ENCODE results near the gene ZNF211. TPM values are rescaled to one million over a fixed set of nuclear protein-coding genes. Genes with fewer than 3 reads are reported as not detected.

ZNF211 gene
- total and polyA plus RNA-seq, 9 of the 15 experiments (the other 6 are each of a cell fraction or from before 2014, with no cell fraction given) = 1.3 to 11.6 (median 4.5) TPM

DNA sequence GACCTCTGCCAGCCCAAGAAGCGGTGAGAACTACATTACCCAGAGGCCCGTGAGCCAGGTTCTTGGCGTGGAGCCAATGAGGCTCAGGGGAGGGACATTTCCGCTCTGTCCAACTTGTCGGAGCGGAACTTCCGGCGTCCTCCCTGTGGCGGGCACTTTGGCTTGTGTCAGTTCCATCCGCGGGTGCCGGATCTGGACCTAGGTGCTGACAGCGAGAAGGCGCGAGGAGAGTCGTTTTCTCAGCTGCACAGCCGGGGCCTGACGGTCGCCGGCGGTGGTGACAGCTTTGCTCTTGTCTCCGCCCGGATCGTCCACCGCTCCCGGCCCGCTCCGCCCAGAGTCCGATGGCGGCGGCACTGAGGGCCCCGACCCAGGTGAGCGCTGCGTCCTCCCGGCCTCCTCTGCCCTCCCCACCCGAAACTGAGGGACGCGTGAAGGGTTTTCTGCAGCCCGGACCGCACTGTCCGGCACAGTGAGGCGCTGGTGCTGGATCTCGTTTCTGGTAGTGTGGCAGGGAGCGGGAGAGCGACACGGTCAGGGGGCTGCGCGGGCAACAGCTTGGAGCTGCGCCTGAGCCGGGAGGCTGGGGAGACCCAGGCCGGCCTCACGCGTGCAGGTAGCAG is 33.1 kb upstream of the ZNF211 start, which contains the start of gene ZNF530 (continued):
- TF ChIP-seq, protein P1, sequence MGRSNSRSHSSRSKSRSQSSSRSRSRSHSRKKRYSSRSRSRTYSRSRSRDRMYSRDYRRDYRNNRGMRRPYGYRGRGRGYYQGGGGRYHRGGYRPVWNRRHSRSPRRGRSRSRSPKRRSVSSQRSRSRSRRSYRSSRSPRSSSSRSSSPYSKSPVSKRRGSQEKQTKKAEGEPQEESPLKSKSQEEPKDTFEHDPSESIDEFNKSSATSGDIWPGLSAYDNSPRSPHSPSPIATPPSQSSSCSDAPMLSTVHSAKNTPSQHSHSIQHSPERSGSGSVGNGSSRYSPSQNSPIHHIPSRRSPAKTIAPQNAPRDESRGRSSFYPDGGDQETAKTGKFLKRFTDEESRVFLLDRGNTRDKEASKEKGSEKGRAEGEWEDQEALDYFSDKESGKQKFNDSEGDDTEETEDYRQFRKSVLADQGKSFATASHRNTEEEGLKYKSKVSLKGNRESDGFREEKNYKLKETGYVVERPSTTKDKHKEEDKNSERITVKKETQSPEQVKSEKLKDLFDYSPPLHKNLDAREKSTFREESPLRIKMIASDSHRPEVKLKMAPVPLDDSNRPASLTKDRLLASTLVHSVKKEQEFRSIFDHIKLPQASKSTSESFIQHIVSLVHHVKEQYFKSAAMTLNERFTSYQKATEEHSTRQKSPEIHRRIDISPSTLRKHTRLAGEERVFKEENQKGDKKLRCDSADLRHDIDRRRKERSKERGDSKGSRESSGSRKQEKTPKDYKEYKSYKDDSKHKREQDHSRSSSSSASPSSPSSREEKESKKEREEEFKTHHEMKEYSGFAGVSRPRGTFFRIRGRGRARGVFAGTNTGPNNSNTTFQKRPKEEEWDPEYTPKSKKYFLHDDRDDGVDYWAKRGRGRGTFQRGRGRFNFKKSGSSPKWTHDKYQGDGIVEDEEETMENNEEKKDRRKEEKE (IDR thresholded peaks at IDR 0.05; ENCODE audit: borderline replicate concordance in 1 of 2, control insufficient read depth in 1 of 2, low read depth in 2 of 2, low read length in 1 of 2) = no peak
- TF ChIP-seq, protein P2, sequence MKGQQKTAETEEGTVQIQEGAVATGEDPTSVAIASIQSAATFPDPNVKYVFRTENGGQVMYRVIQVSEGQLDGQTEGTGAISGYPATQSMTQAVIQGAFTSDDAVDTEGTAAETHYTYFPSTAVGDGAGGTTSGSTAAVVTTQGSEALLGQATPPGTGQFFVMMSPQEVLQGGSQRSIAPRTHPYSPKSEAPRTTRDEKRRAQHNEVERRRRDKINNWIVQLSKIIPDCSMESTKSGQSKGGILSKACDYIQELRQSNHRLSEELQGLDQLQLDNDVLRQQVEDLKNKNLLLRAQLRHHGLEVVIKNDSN (CRISPR knock-in tag; IDR thresholded peaks at IDR 0.05) = no peak
- no peak for TF ChIP-seq MIER1 (IDR thresholded peaks at IDR 0.05; ENCODE audit: low read depth)
- TF ChIP-seq, protein P3, sequence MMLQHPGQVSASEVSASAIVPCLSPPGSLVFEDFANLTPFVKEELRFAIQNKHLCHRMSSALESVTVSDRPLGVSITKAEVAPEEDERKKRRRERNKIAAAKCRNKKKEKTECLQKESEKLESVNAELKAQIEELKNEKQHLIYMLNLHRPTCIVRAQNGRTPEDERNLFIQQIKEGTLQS (IDR thresholded peaks at IDR 0.05) = no peak
- TF ChIP-seq, protein P3 (CRISPR knock-in tag; conservative IDR thresholded peaks at IDR 0.05) = no peak
- TF ChIP-seq NR2F6 (CRISPR knock-in tag; IDR thresholded peaks at IDR 0.05) = no peak
- TF ChIP-seq SAFB2 (IDR thresholded peaks at IDR 0.05; ENCODE audit: borderline replicate concordance, low read depth, low read length, severe bottlenecking) = no peak
- TF ChIP-seq, protein P4, sequence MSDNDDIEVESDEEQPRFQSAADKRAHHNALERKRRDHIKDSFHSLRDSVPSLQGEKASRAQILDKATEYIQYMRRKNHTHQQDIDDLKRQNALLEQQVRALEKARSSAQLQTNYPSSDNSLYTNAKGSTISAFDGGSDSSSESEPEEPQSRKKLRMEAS (CRISPR knock-in tag; IDR thresholded peaks at IDR 0.05) = no peak
- TF ChIP-seq, protein P5, sequence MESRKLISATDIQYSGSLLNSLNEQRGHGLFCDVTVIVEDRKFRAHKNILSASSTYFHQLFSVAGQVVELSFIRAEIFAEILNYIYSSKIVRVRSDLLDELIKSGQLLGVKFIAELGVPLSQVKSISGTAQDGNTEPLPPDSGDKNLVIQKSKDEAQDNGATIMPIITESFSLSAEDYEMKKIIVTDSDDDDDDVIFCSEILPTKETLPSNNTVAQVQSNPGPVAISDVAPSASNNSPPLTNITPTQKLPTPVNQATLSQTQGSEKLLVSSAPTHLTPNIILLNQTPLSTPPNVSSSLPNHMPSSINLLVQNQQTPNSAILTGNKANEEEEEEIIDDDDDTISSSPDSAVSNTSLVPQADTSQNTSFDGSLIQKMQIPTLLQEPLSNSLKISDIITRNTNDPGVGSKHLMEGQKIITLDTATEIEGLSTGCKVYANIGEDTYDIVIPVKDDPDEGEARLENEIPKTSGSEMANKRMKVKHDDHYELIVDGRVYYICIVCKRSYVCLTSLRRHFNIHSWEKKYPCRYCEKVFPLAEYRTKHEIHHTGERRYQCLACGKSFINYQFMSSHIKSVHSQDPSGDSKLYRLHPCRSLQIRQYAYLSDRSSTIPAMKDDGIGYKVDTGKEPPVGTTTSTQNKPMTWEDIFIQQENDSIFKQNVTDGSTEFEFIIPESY (CRISPR knock-in tag; IDR thresholded peaks at IDR 0.05) = no peak
- TF ChIP-seq STAT5A (IDR thresholded peaks at IDR 0.05; ENCODE audit: borderline replicate concordance, low read length) = no peak
- TF ChIP-seq CBX1 (IDR thresholded peaks at IDR 0.05; ENCODE audit: low read depth) = 0 out of 2 replicates have a peak, but pooled peaks have one; percentile 17
- TF ChIP-seq, protein P6, sequence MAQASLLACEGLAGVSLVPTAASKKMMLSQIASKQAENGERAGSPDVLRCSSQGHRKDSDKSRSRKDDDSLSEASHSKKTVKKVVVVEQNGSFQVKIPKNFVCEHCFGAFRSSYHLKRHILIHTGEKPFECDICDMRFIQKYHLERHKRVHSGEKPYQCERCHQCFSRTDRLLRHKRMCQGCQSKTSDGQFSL (CRISPR knock-in tag; IDR thresholded peaks at IDR 0.05) = no peak
- TF ChIP-seq, protein P6 (tag; IDR thresholded peaks at IDR 0.05) = no peak
- no peak for TF ChIP-seq ZNF695 (CRISPR knock-in tag; IDR thresholded peaks at IDR 0.05)
- TF ChIP-seq, protein P7, sequence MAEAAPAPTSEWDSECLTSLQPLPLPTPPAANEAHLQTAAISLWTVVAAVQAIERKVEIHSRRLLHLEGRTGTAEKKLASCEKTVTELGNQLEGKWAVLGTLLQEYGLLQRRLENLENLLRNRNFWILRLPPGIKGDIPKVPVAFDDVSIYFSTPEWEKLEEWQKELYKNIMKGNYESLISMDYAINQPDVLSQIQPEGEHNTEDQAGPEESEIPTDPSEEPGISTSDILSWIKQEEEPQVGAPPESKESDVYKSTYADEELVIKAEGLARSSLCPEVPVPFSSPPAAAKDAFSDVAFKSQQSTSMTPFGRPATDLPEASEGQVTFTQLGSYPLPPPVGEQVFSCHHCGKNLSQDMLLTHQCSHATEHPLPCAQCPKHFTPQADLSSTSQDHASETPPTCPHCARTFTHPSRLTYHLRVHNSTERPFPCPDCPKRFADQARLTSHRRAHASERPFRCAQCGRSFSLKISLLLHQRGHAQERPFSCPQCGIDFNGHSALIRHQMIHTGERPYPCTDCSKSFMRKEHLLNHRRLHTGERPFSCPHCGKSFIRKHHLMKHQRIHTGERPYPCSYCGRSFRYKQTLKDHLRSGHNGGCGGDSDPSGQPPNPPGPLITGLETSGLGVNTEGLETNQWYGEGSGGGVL (CRISPR knock-in tag; IDR thresholded peaks at IDR 0.05) = no peak
- no peak for TF ChIP-seq JUNB (CRISPR knock-in tag; conservative IDR thresholded peaks at IDR 0.05)

All from K562 (cell line).